ENCODE measurements around the gene FOXP2.

The FOXP2 gene

GRCh38 chr7:114662002-114662677 is 247.5 kb downstream of the FOXP2 start:
- TF ChIP-seq CTCF (IDR thresholded peaks at IDR 0.05; ENCODE audit: control insufficient read depth, insufficient read depth, low read depth, low read length, missing control alignments): no peak
- H3K4me3 ChIP-seq (ENCODE audit: control insufficient read depth, low read depth, low read length): no peak overlapping the region
- no peak for DNase-seq (ENCODE audit: low read depth)

DNA sequence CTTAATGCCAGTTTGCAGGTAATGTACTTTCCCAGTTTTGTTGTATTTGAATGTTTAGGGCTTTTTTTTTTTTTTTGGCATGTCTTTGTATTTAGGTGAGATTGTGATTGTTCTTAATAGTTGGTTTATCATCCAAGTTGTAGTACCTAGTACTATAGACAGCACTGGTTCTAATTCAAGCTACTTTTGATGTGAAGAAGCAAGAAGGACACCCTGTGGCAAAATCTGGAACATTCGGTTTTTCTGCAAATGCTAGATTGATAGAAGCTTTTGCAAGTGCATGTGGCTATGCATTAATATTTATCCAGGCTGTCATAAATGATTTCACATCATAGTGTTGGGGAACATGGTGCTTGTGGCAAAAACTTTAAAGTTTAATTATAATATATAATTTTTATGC is 248.9 kb downstream of the FOXP2 start:
- H3K4me3 ChIP-seq (ENCODE audit: control insufficient read depth, low read depth, low read length): no peak overlapping the region
- DNase-seq (ENCODE audit: low read depth): peak; percentile 4

GRCh38 chr7:114670676-114671075 is 256.1 kb downstream of the FOXP2 start:
- no peak for DNase-seq (ENCODE audit: low read depth)
- no peak for TF ChIP-seq CTCF (IDR thresholded peaks at IDR 0.05; ENCODE audit: control insufficient read depth, insufficient read depth, low read depth, low read length, missing control alignments)

More for the DNA sequence above, 248.9 kb downstream of the FOXP2 start:
- peak; percentile 44 for TF ChIP-seq CTCF (IDR thresholded peaks at IDR 0.05; ENCODE audit: control insufficient read depth, insufficient read depth, low read depth, low read length, missing control alignments)

GRCh38 chr7:114671563-114672123 is 257.0 kb downstream of the FOXP2 start:
- no peak for DNase-seq (ENCODE audit: low read depth)
- H3K4me3 ChIP-seq (ENCODE audit: control insufficient read depth, low read depth, low read length): no peak overlapping the region
- no peak for TF ChIP-seq CTCF (IDR thresholded peaks at IDR 0.05; ENCODE audit: control insufficient read depth, insufficient read depth, low read depth, low read length, missing control alignments)

More at GRCh38 chr7:114670676-114671075, 256.1 kb downstream of the FOXP2 start:
- H3K4me3 ChIP-seq (ENCODE audit: control insufficient read depth, low read depth, low read length): no peak overlapping the region

DNA sequence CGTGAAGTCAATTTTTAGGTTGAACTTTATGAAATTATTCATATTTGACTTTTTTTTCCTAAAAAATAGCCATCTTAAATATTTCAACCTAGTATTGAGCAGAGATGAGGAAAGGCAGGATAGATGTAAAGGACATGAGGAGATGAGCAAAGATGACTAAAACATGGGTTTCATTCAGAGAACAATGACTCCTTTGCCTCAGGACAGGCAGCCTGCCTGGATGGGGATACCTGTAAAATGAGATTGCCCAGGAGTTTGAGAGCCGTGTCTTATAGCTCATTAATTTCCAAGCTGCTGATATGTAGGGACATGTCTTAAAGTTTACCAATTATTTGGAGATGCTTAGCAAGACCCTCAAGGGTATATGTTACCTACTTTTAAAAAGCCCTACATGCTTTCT is 263.5 kb downstream of the FOXP2 start:
- no peak for DNase-seq (ENCODE audit: low read depth)
- H3K4me3 ChIP-seq (ENCODE audit: control insufficient read depth, low read depth, low read length): no peak overlapping the region

DNA sequence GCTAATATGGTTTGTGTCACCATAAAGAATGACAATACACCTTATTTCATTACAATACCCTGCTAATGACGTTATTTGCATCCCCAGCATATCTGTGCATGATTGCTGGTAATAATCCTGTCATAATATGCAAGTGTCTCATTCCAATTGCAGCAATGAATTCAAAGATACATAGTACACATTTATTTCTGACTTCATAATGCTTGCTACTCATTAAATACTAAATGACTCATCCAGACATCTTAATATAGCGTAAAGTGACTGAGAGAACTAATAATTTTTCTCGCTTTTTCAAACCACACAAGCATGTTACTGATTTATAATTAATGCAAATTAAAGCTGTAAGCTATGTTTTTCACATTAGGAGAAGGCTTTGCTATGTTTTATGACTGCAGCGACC is 272.6 kb downstream of the FOXP2 start:
- no peak overlapping the region for H3K4me3 ChIP-seq (ENCODE audit: control insufficient read depth, low read depth, low read length)
- no peak for TF ChIP-seq CTCF (IDR thresholded peaks at IDR 0.05; ENCODE audit: control insufficient read depth, insufficient read depth, low read depth, low read length, missing control alignments)
- no peak for DNase-seq (ENCODE audit: low read depth)

More for the DNA sequence above, 263.5 kb downstream of the FOXP2 start:
- TF ChIP-seq CTCF (IDR thresholded peaks at IDR 0.05; ENCODE audit: control insufficient read depth, insufficient read depth, low read depth, low read length, missing control alignments): no peak

Data from AG09309 (cell line).